Heart left ventricle (tissue), 13 donors: Measurements from ENCODE around the gene PAQR6.

Source experiments
- CTCF ChIP-seq, 12 donors: fragments of 200-600 bp; sonication (generic) in 4 of 12; IDR thresholded peaks; one replicate each; pipeline versions ENCODE4 v1.5.0 to v1.8.0; 2018 to 2022; ENCODE audit warnings: antibody characterized with exemption in 12 of 12, mild to moderate bottlenecking in 5 of 12
- POLR2A ChIP-seq, 2 donors: fragments of 450-650 bp; IDR thresholded peaks; one replicate each; pipeline ENCODE4 v1.6.1; 2017; ENCODE audit warnings: antibody characterized with exemption in 2 of 2, mild to moderate bottlenecking in 2 of 2, moderate library complexity in 2 of 2
- donor health status: ischemic (EF 13 %, LVEDD 7.1; RV severe dilation, severe dysfunction).
- donor health status: DM: no; HTN: yes; CAD: no.
- donor health status: DM: no; HTN: no; CAD: no.
- donor health status: ischemic (EF 25% LVEDD 6.9; RV normal size, moderate dysfunction).
- donor health status: ischemic (EF 25% LVEDD 5.7; RV mildly dilated, moderate dysfunction).
- donor health status: ischemic (EF 35%, LVEDD 5.7; RV mildly dilated, moderate dysfunction).
- donor health status: nonischemic (EF 11% LVEDD 7.7; RV severe dilation, severe dysfunction).
- donor health status: DM: yes; HTN: yes; CAD: no.
- donor health status: PGD.
- donor health status: ischemic (EF 29% LVEDD 5.4; RV normal size, mild dysfunction).
- donor health status: nonischemic (EF 23%, LVEDD 6.1; RV moderate dilation, normal function).

DNA sequence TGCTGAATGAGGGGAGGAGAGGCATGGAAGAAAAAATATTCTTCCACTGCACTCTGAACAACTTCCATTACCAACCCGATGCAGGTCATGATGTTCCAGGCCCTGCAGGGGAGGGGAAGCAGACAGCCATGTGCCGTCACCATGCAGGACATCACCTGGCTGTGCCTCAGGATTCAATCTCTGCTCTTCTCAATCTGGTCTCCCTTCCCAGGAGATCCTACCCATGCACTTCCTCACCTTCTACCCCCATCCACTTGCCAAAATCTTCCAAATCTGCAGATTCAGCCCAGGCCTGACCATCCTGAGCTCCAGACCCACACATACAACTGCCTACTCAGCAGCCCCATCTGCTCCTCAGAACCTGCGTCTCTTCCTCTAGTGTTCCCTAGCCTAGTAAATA is 5.8 kb upstream of the PAQR6 start:
- no peak for TF ChIP-seq CTCF (IDR thresholded peaks at IDR 0.05)
- no peak for TF ChIP-seq POLR2A (IDR thresholded peaks at IDR 0.05)
